Caco-2 (cell line): ENCODE measurements around the gene STXBP3. TPM values are rescaled to one million over a fixed set of nuclear protein-coding genes. Genes with fewer than 3 reads are reported as not detected.

Experiments
- BruUV-seq: library from RNA; stranded (reverse); fragments of 400-500 nt; replicated peaks from 2 replicates; lab custom pipeline; 2021; lab: Mats Ljungman, UMichigan
- CTCF ChIA-PET: fragments of 300-600 bp; sonication (Branson Sonifier 250); formaldehyde crosslinking; loops from one replicate; lab custom pipeline; 2022; ENCODE audit warnings: antibody characterized with exemption; lab: Charles Lee
- POLR2A ChIA-PET: fragments of 300-600 bp; sonication (Branson Sonifier 250); formaldehyde crosslinking; loops from one replicate; lab custom pipeline; 2022; ENCODE audit warnings: antibody characterized with exemption; lab: Charles Lee
- DNase-seq, 2 experiments: peaks; one replicate each; pipeline versions ENCODE4 v3.0.0 to v3.0.0-alpha.2; 2020 to 2022
- H3K27me3 ChIP-seq: replicated peaks from 2 replicates; pipeline ENCODE4 v1.6.0; 2011; ENCODE audit warnings: low read length; ENCODE audit not compliant: control insufficient read depth, insufficient read depth
- H3K36me3 ChIP-seq: 2 replicates; pipeline ENCODE4 v1.5.1; 2011; ENCODE audit warnings: low read length; ENCODE audit not compliant: control insufficient read depth, insufficient read depth
- H3K4me1 ChIP-seq: fragments of 250-450 bp; sonication (Bioruptor Pico); 2 replicates; pipeline ENCODE4 v1.5.1; 2020; ENCODE audit warnings: mild to moderate bottlenecking
- H3K4me3 ChIP-seq: 2 replicates; pipeline ENCODE4 v1.5.1; 2011; ENCODE audit warnings: low read depth, mild to moderate bottlenecking, control low read depth, low read length
- H3K9me3 ChIP-seq: fragments of 250-450 bp; sonication (Bioruptor Pico); 2 replicates; pipeline ENCODE4 v1.5.1; 2020; ENCODE audit warnings: mild to moderate bottlenecking, moderate library complexity
- H3K27ac Mint-ChIP-seq: one replicate; pipeline ENCODE4 v1.8.0; 2022; ENCODE audit warnings: mixed read lengths; ENCODE audit not compliant: unreplicated experiment
- H3K27me3 Mint-ChIP-seq: one replicate; pipeline ENCODE4 v1.8.0; 2022; ENCODE audit warnings: mixed read lengths; ENCODE audit not compliant: insufficient read depth, unreplicated experiment
- H3K36me3 Mint-ChIP-seq: one replicate; pipeline ENCODE4 v1.8.0; 2022; ENCODE audit warnings: mild to moderate bottlenecking, mixed read lengths; ENCODE audit not compliant: insufficient read depth, unreplicated experiment
- H3K4me1 Mint-ChIP-seq: one replicate; pipeline ENCODE4 v1.8.0; 2022; ENCODE audit warnings: low read depth, mixed read lengths; ENCODE audit not compliant: unreplicated experiment
- H3K4me3 Mint-ChIP-seq: one replicate; pipeline ENCODE4 v1.8.0; 2022; ENCODE audit warnings: mild to moderate bottlenecking, moderate library complexity, mixed read lengths; ENCODE audit not compliant: unreplicated experiment
- H3K9me3 Mint-ChIP-seq: one replicate; pipeline ENCODE4 v1.8.0; 2022; ENCODE audit warnings: mixed read lengths; ENCODE audit not compliant: unreplicated experiment
- intact Hi-C: fragments of 100-400 bp; cut with micrococcal nuclease; formaldehyde crosslinking; loops from one replicate; pipeline ENCODE4 v1.10.0; 2022; ENCODE audit not compliant: unreplicated experiment
- total RNA-seq: library from RNA; stranded (reverse); gene quantifications from 2 replicates; pipeline ENCODE4 v1.2.3, GENCODE V29; 2022
- TF ChIP-seq, protein P1 (sequence below), 2 experiments: fragments of 200-600 bp in 1 of 2; IDR thresholded peaks; 1 replicate in 1 of 2; 2 replicates in 1 of 2; pipeline versions ENCODE4 v1.5.1 to v1.8.0; 2011 to 2022; ENCODE audit warnings: antibody characterized with exemption in 1 of 2, control low read depth in 1 of 2, inconsistent platforms in 1 of 2, low read depth in 1 of 2, low read length in 1 of 2, mild to moderate bottlenecking in 1 of 2, moderate library complexity in 1 of 2; ENCODE audit not compliant: insufficient read depth in 1 of 2, severe bottlenecking in 1 of 2, unreplicated experiment in 1 of 2

The STXBP3 gene
- total RNA-seq, 1 experiment from 2014 or later: 34.3 TPM

GRCh38 chr1:108826081-108826635, 79.7 kb downstream of the STXBP3 start:
- no peaks in the 10 kb centered on the region for H3K36me3 Mint-ChIP-seq
- DNase-seq: no peak
- ChIA-PET POLR2A (no interaction called here), CTCF (interaction anchor here (1.3 kb wide), 1 partner anchor 72 kb away, joined by 5 read pairs; no protein-coding TSS in a partner anchor)
- H3K36me3 ChIP-seq: no peaks in the 10 kb centered on the region
- H3K27me3 Mint-ChIP-seq: no peaks in the 10 kb centered on the region
- no peaks in the 10 kb centered on the region for H3K27me3 ChIP-seq
- no peaks in the 10 kb centered on the region for H3K9me3 Mint-ChIP-seq
- H3K27ac Mint-ChIP-seq: no peak overlapping the region
- BruUV-seq: no TSS peak
- intact Hi-C loops: loop anchor here (5.0 kb wide), 1 partner anchor 51 kb away; the partner anchor contains the start of gene GPSM2
- no peak overlapping the region for H3K4me3 ChIP-seq
- H3K4me3 Mint-ChIP-seq: no peak overlapping the region
- no peaks in the 10 kb centered on the region for H3K9me3 ChIP-seq
- H3K4me1 Mint-ChIP-seq: no peaks in the 10 kb centered on the region
- TF ChIP-seq, protein P1, sequence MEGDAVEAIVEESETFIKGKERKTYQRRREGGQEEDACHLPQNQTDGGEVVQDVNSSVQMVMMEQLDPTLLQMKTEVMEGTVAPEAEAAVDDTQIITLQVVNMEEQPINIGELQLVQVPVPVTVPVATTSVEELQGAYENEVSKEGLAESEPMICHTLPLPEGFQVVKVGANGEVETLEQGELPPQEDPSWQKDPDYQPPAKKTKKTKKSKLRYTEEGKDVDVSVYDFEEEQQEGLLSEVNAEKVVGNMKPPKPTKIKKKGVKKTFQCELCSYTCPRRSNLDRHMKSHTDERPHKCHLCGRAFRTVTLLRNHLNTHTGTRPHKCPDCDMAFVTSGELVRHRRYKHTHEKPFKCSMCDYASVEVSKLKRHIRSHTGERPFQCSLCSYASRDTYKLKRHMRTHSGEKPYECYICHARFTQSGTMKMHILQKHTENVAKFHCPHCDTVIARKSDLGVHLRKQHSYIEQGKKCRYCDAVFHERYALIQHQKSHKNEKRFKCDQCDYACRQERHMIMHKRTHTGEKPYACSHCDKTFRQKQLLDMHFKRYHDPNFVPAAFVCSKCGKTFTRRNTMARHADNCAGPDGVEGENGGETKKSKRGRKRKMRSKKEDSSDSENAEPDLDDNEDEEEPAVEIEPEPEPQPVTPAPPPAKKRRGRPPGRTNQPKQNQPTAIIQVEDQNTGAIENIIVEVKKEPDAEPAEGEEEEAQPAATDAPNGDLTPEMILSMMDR (IDR thresholded peaks at IDR 0.05; ENCODE audit: insufficient read depth in 1 of 2, low read depth in 1 of 2, low read length in 1 of 2, severe bottlenecking in 1 of 2, unreplicated experiment in 1 of 2): no peak
- H3K4me1 ChIP-seq: peaks cover 10% of the 10 kb centered on the region; the same call in 1 of the 2 replicates

GRCh38 chr1:108828074-108828961, 81.8 kb downstream of the STXBP3 start:
- H3K36me3 Mint-ChIP-seq: no peaks in the 10 kb centered on the region
- no peak overlapping the region for H3K4me3 ChIP-seq
- no peaks in the 10 kb centered on the region for H3K36me3 ChIP-seq
- no peaks in the 10 kb centered on the region for H3K9me3 Mint-ChIP-seq
- H3K9me3 ChIP-seq: no peaks in the 10 kb centered on the region
- no peak overlapping the region for H3K4me3 Mint-ChIP-seq
- H3K27ac Mint-ChIP-seq: no peak overlapping the region
- H3K27me3 ChIP-seq: no peaks in the 10 kb centered on the region
- ChIA-PET POLR2A (no interaction called here), CTCF (interaction anchor here (0.6 to 1.9 kb wide), 4 partner anchors 37 to 135 kb away, joined by 4 to 10 read pairs (median 6); no protein-coding TSS in a partner anchor)
- DNase-seq: peak; percentile 73 to 74
- peaks cover 10% of the 10 kb centered on the region; the same call in 1 of the 2 replicates for H3K4me1 ChIP-seq
- BruUV-seq: no TSS peak
- no peaks in the 10 kb centered on the region for H3K4me1 Mint-ChIP-seq
- intact Hi-C loops: loop anchor here (1.0 to 5.0 kb wide), 2 partner anchors 49 to 70 kb away; partner anchors contain the start of gene GPSM2
- H3K27me3 Mint-ChIP-seq: no peaks in the 10 kb centered on the region
- TF ChIP-seq, protein P1 (IDR thresholded peaks at IDR 0.05; ENCODE audit: insufficient read depth in 1 of 2, low read depth in 1 of 2, low read length in 1 of 2, severe bottlenecking in 1 of 2, unreplicated experiment in 1 of 2): peak; percentile 60 to 61

DNA sequence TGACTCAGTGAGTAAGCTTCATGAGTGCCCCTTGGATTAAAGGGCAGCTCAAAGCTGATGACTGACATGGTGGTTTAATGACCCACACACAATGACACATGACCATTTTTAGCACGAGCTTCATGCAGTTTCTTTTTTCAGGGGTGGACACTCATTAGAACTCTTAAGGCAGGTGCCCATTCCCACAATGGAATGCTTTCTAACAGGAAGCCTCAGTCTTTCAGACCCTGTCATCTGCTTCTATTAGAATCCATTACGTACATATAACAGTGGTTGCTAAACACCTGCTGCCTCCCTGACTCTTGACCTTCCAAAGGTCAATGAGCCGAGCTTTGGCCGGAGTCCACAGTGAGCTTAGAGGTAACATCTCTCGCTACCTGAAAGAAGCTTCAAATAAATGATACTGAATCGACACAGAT, 83.0 kb downstream of the STXBP3 start:
- H3K4me1 ChIP-seq: peaks cover 10% of the 10 kb centered on the region; the same call in 1 of the 2 replicates
- POLR2A ChIA-PET: no interaction called here
- BruUV-seq: no TSS peak

More for the DNA sequence above, 83.0 kb downstream of the STXBP3 start:
- intact Hi-C loops: loop anchor here (5.0 kb wide), 1 partner anchor 48 kb away; the partner anchor contains the start of gene GPSM2
- no peak overlapping the region for H3K4me3 ChIP-seq
- Mint-ChIP-seq H3K36me3 (no peaks in the 10 kb centered on the region), H3K9me3 (no peaks in the 10 kb centered on the region), H3K27me3 (no peaks in the 10 kb centered on the region), H3K4me1 (no peaks in the 10 kb centered on the region), H3K4me3 (no peak overlapping the region), H3K27ac (no peak overlapping the region)
- TF ChIP-seq, protein P1 (IDR thresholded peaks at IDR 0.05; ENCODE audit: insufficient read depth in 1 of 2, low read depth in 1 of 2, low read length in 1 of 2, severe bottlenecking in 1 of 2, unreplicated experiment in 1 of 2): no peak
- H3K36me3 ChIP-seq: no peaks in the 10 kb centered on the region
- H3K27me3 ChIP-seq: no peaks in the 10 kb centered on the region
- CTCF ChIA-PET: interaction anchor here (1.9 kb wide), 1 partner anchor 36 kb away, joined by 6 read pairs; no protein-coding TSS in a partner anchor
- DNase-seq: no peak
- H3K9me3 ChIP-seq: no peaks in the 10 kb centered on the region
